ENCODE results near the gene CSTPP1.

CSTPP1 gene

GRCh38 chr11:46936138-46937110 is at the start of gene CSTPP1:
Gene CSTPP1 (plus strand): TSS chr11:46936761. CDS start chr11:46936806, 45 bp downstream.
- peak; percentile 88 for DNase-seq (ENCODE audit: low read depth)

GRCh38 chr11:46888636-46889035 is 47.9 kb upstream of the CSTPP1 start:
- no peak for DNase-seq (ENCODE audit: low read depth)

GRCh38 chr11:46889251-46889650 is 47.3 kb upstream of the CSTPP1 start:
- DNase-seq (ENCODE audit: low read depth): no peak

GRCh38 chr11:46889689-46890475 is 46.7 kb upstream of the CSTPP1 start:
- DNase-seq (ENCODE audit: low read depth): peak; percentile 35

GRCh38 chr11:46890665-46891064 is 45.9 kb upstream of the CSTPP1 start:
- DNase-seq (ENCODE audit: low read depth): no peak

GRCh38 chr11:46892109-46892508 is 44.5 kb upstream of the CSTPP1 start:
- DNase-seq (ENCODE audit: low read depth): no peak

- no peak for DNase-seq (ENCODE audit: low read depth)
These were observed 43.7 kb upstream of the CSTPP1 start for GRCh38 chr11:46892838-46893237.

GRCh38 chr11:46894506-46894905 is 42.1 kb upstream of the CSTPP1 start:
- DNase-seq (ENCODE audit: low read depth): no peak

GRCh38 chr11:46894961-46895360 is 41.6 kb upstream of the CSTPP1 start:
- DNase-seq (ENCODE audit: low read depth): no peak

- no peak for DNase-seq (ENCODE audit: low read depth)
These were observed 40.7 kb upstream of the CSTPP1 start for GRCh38 chr11:46895821-46896220.

GRCh38 chr11:46896719-46897406 is 39.7 kb upstream of the CSTPP1 start:
- no peak for DNase-seq (ENCODE audit: low read depth)

GRCh38 chr11:46898396-46899095 is 38.0 kb upstream of the CSTPP1 start:
- DNase-seq (ENCODE audit: low read depth): no peak

- no peak for DNase-seq (ENCODE audit: low read depth)
These were observed 37.0 kb upstream of the CSTPP1 start for GRCh38 chr11:46899501-46900025.

- no peak for DNase-seq (ENCODE audit: low read depth)
These were observed 36.3 kb upstream of the CSTPP1 start for GRCh38 chr11:46900091-46900746.

- no peak for DNase-seq (ENCODE audit: low read depth)
These were observed 35.4 kb upstream of the CSTPP1 start for GRCh38 chr11:46901156-46901555.

- no peak for DNase-seq (ENCODE audit: low read depth)
These were observed 33.9 kb upstream of the CSTPP1 start for GRCh38 chr11:46902694-46903093.

- DNase-seq (ENCODE audit: low read depth): no peak
These were observed 32.7 kb upstream of the CSTPP1 start for GRCh38 chr11:46903846-46904245.

- DNase-seq (ENCODE audit: low read depth): no peak
These were observed 30.8 kb upstream of the CSTPP1 start for GRCh38 chr11:46905806-46906205.

- DNase-seq (ENCODE audit: low read depth): no peak
These were observed 29.9 kb upstream of the CSTPP1 start for GRCh38 chr11:46906609-46907041.

- no peak for DNase-seq (ENCODE audit: low read depth)
These were observed 29.0 kb upstream of the CSTPP1 start for GRCh38 chr11:46907606-46908005.
